CD4-positive, alpha-beta T cell (primary cell): ENCODE results near the gene WWOX. TPM values are rescaled to one million over a fixed set of nuclear protein-coding genes. Genes with fewer than 3 reads are reported as not detected.

Source experiments
- ATAC-seq: fragments of 200-7000 bp; cut with Tn5 transposase; one replicate; pipeline ENCODE4 v1.10.0; 2022; ENCODE audit warnings: mild to moderate bottlenecking; ENCODE audit not compliant: poor library complexity
- CTCF ChIA-PET: fragments of 350-600 bp; sonication (Branson Sonifier 250); formaldehyde crosslinking; loops from one replicate; lab custom pipeline; 2021; ENCODE audit warnings: antibody characterized with exemption, inconsistent platforms; lab: Charles Lee
- POLR2A ChIA-PET: fragments of 350-600 bp; sonication (Branson Sonifier 250); formaldehyde crosslinking; loops from one replicate; lab custom pipeline; 2021; ENCODE audit warnings: antibody characterized with exemption, inconsistent platforms; lab: Charles Lee
- DNase-seq, 14 experiments: peaks; one replicate each; pipeline ENCODE4 v3.0.0-alpha.2; 2013 to 2020; ENCODE audit warnings: mixed read lengths in 2 of 14
- H3K27ac ChIP-seq, 2 donors: one replicate each; pipeline versions ENCODE4 v1.5.1 to v1.7.0; 2013; ENCODE audit warnings: low read length in 2 of 2, low read depth in 1 of 2, mild to moderate bottlenecking in 1 of 2
- H3K27me3 ChIP-seq, 2 experiments: 1 replicate in 1 of 2; 2 replicates in 1 of 2; pipeline versions ENCODE4 v1.6.1 to v1.7.0; 2013; ENCODE audit warnings: low read length in 2 of 2, control low read depth in 1 of 2, mild to moderate bottlenecking in 1 of 2, moderate library complexity in 1 of 2; ENCODE audit not compliant: insufficient read depth in 2 of 2, control insufficient read depth in 1 of 2
- H3K36me3 ChIP-seq: one replicate; pipeline ENCODE4 v1.6.1; 2013; ENCODE audit warnings: low read length, control low read depth; ENCODE audit not compliant: insufficient read depth
- H3K4me1 ChIP-seq: one replicate; pipeline ENCODE4 v1.6.1; 2013; ENCODE audit warnings: low read length, control low read depth; ENCODE audit not compliant: insufficient read depth
- H3K4me3 ChIP-seq: one replicate; pipeline ENCODE4 v1.5.1; 2013; ENCODE audit warnings: mild to moderate bottlenecking, low read length, moderate library complexity
- H3K9me3 ChIP-seq, 2 experiments: 1 replicate in 1 of 2; 2 replicates in 1 of 2; pipeline versions ENCODE4 v1.6.1 to v1.7.0; 2013; ENCODE audit warnings: low read length in 2 of 2, mild to moderate bottlenecking in 2 of 2, control low read depth in 1 of 2, moderate library complexity in 1 of 2; ENCODE audit not compliant: control insufficient read depth in 1 of 2, insufficient read depth in 1 of 2
- H3K27ac Mint-ChIP-seq: one replicate; pipeline ENCODE4 v1.8.0; 2020; ENCODE audit warnings: mixed read lengths
- H3K27me3 Mint-ChIP-seq: one replicate; pipeline ENCODE4 v1.8.0; 2021; ENCODE audit warnings: mixed read lengths
- H3K36me3 Mint-ChIP-seq: one replicate; pipeline ENCODE4 v1.8.0; 2021; ENCODE audit warnings: low read depth, mixed read lengths
- H3K4me1 Mint-ChIP-seq: one replicate; pipeline ENCODE4 v1.8.0; 2021; ENCODE audit warnings: low read depth, mixed read lengths
- H3K4me3 Mint-ChIP-seq: one replicate; pipeline ENCODE4 v1.8.0; 2020; ENCODE audit warnings: mild to moderate bottlenecking, mixed read lengths
- H3K9me3 Mint-ChIP-seq: one replicate; pipeline ENCODE4 v1.8.0; 2020; ENCODE audit warnings: mixed read lengths
- CTCF ChIP-seq: fragments of 200-600 bp; IDR thresholded peaks from one replicate; pipeline ENCODE4 v1.8.0; 2022; ENCODE audit warnings: antibody characterized with exemption, mild to moderate bottlenecking
- intact Hi-C, 2 experiments: fragments of 100-400 bp; cut with DNase I in 1 of 2; cut with micrococcal nuclease in 1 of 2; formaldehyde crosslinking; loops; one replicate each; pipeline versions ENCODE4 v1.15.1 to v1.9.0; 2023 to 2025; cut with DNase I, micrococcal nuclease
- total RNA-seq, 174 experiments: library from RNA in 2 of 174; stranded (reverse) in 2 of 174; gene quantifications; one replicate each; pipeline ENCODE4 v1.2.3 and lab custom pipeline; 2021 to 2026

Gene WWOX
- total RNA-seq, 2 experiments from 2014 or later = 19.3 to 21.7 TPM

GRCh38 chr16:78183437-78184237 lies 84.2 kb downstream of the WWOX start:
- Mint-ChIP-seq H3K27me3 (no peaks in the 10 kb centered on the region), H3K4me1 (no peaks in the 10 kb centered on the region), H3K4me3 (no peak overlapping the region), H3K9me3 (no peaks in the 10 kb centered on the region), H3K27ac (no peak overlapping the region), H3K36me3 (no peaks in the 10 kb centered on the region)
- TF ChIP-seq CTCF = no peak
- ATAC-seq (no peak), DNase-seq (no peak)
- Histone ChIP-seq H3K4me1 (no peaks in the 10 kb centered on the region), H3K27me3 (no peaks in the 10 kb centered on the region), H3K9me3 (no peaks in the 10 kb centered on the region), H3K27ac (no peak overlapping the region), H3K4me3 (no peak overlapping the region), H3K36me3 (no peaks in the 10 kb centered on the region)
- intact Hi-C loops = no loop called here
- ChIA-PET POLR2A (no interaction called here), CTCF (no interaction called here)

DNA sequence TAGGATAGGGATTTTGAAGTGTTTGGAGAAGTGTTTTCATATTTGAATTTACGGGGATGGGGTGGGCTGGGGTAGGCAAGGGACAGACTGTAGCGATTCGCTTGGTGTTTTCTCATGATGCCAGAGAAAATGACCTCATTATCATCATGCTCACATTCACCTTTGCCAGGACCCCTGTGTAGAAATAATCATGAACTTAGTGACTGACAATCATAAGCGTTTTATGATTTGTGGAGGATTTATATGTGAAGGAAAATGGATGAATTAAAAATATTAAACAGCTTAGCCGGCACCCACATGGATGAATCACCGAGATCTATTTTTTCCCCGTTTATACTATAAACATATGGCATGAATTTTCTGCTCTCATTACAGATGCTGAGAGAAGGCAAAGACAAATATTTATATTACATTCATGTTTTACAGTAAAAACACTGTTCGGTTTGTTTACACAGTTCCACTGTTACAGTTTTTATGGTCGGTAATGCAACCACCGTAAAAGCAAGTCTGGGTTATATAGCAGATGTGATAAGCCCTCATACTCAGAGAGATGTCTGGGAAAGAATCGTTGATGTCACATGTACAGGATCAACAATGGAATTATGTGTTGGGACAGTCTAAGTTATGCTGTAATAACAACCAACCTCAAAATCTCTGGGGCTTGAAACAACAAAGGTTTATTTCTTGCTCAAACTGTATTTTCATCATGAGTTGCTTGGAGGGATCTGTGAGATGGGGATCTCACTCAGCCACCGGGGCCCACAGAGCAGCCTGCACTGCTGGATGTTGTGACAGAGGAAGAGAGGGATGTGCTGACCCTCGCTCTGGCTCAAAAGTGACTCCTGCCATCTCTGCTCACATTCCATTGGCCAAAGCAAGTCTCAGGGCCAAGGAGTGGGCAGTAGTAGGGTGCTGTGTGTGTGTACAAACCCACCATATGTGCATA lies 85.1 kb downstream of the WWOX start:
- CTCF ChIA-PET = no interaction called here
- no peaks in the 10 kb centered on the region for H3K27me3 ChIP-seq
- no peaks in the 10 kb centered on the region for H3K4me1 Mint-ChIP-seq
- no peak overlapping the region for H3K27ac Mint-ChIP-seq
- H3K36me3 Mint-ChIP-seq = no peaks in the 10 kb centered on the region
- ATAC-seq (no peak), DNase-seq (no peak)
- H3K4me3 Mint-ChIP-seq = no peak overlapping the region
- H3K9me3 ChIP-seq = peaks cover 0 to 4% of the 10 kb centered on the region in 2 experiments
- no peak for TF ChIP-seq CTCF
- POLR2A ChIA-PET = no interaction called here
- H3K4me1 ChIP-seq = no peaks in the 10 kb centered on the region
- intact Hi-C loops = no loop called here
- H3K36me3 ChIP-seq = no peaks in the 10 kb centered on the region
- H3K27ac ChIP-seq = no peak overlapping the region
- peaks cover 1% of the 10 kb centered on the region for H3K9me3 Mint-ChIP-seq
- no peaks in the 10 kb centered on the region for H3K27me3 Mint-ChIP-seq
- H3K4me3 ChIP-seq = no peak overlapping the region

DNA sequence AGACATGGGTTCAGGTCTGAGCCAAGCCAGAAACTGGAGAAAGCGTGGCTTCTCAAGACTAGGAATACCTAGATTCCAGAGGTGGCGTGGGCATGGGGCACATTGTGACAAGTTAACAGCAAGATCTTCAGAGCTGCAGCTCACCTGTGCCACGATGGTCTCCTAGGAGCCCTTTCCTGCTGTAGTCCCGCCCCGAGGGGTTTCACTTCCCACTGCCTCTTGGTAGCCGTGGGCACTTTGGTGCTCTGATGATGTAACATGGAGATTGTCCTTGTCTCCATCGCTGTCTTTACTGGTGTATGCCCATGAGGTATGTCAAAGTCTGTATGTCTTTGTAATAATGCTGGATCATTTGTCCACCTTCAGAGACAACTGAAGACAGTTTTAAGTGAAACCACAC lies 89.7 kb downstream of the WWOX start:
- no peak for DNase-seq
- Mint-ChIP-seq H3K4me3 (no peak overlapping the region), H3K36me3 (peaks cover 7% of the 10 kb centered on the region), H3K27ac (no peak overlapping the region), H3K27me3 (no peaks in the 10 kb centered on the region), H3K9me3 (peaks cover 1% of the 10 kb centered on the region), H3K4me1 (no peaks in the 10 kb centered on the region)
- ChIA-PET POLR2A (no interaction called here), CTCF (no interaction called here)
- Histone ChIP-seq H3K27ac (no peak overlapping the region), H3K4me1 (no peaks in the 10 kb centered on the region), H3K9me3 (peaks cover 0 to 4% of the 10 kb centered on the region in 2 experiments), H3K4me3 (no peak overlapping the region), H3K27me3 (no peaks in the 10 kb centered on the region), H3K36me3 (no peaks in the 10 kb centered on the region)
- ATAC-seq = no peak
- intact Hi-C loops = no loop called here
- no peak for TF ChIP-seq CTCF
